Chondrocyte (in vitro differentiated cells): ENCODE results near the gene INPP4A. TPM values are rescaled to one million over a fixed set of nuclear protein-coding genes. Genes with fewer than 3 reads are reported as not detected.

Experiments
- DNase-seq: peaks from one replicate; pipeline ENCODE4 v3.0.0; 2021; ENCODE audit warnings: mixed read lengths, low spot score
- H3K27ac Mint-ChIP-seq: one replicate; pipeline ENCODE4 v1.8.0; 2021; ENCODE audit warnings: mild to moderate bottlenecking, moderate library complexity, mixed read lengths; ENCODE audit not compliant: unreplicated experiment
- H3K27me3 Mint-ChIP-seq: 2 replicates; pipeline ENCODE4 v1.8.0; 2021; ENCODE audit warnings: low read depth, mixed read lengths
- H3K36me3 Mint-ChIP-seq: 2 replicates; pipeline ENCODE4 v1.8.0; 2021; ENCODE audit warnings: low read depth, mixed read lengths
- H3K4me1 Mint-ChIP-seq: 2 replicates; pipeline ENCODE4 v1.8.0; 2021; ENCODE audit warnings: low read depth, mild to moderate bottlenecking, mixed read lengths
- H3K4me3 Mint-ChIP-seq: one replicate; pipeline ENCODE4 v1.8.0; 2021; ENCODE audit warnings: mild to moderate bottlenecking, moderate library complexity, mixed read lengths; ENCODE audit not compliant: unreplicated experiment
- H3K9me3 Mint-ChIP-seq: 2 replicates; pipeline ENCODE4 v1.8.0; 2021; ENCODE audit warnings: low read depth, mixed read lengths
- CTCF ChIP-seq: fragments of 200-600 bp; sonication (generic); IDR thresholded peaks from 2 replicates; pipeline ENCODE4 v1.5.0; 2021; ENCODE audit warnings: antibody characterized with exemption, mild to moderate bottlenecking, moderate library complexity
- total RNA-seq: library from RNA; stranded (reverse); gene quantifications from 3 replicates; pipeline ENCODE4 v1.2.1, GENCODE V29; 2021

The INPP4A gene
- total RNA-seq, 1 donor from 2014 or later: 26.1 TPM

DNA sequence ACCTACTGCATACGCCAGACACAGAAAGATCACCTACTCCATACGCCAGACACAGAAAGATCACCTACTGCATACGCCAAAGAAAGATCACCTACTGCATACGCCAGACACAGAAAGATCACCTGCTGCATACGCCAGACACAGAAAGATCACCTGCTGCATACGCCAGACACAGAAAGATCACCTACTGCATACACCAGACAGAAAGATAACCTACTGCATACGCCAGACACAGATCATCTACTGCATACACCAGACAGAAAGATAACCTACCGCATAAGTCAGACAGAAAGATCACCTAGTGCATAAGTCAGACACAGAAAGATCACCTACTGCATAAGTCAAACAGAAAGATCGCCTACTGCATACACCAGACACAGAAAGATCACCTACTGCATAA is 137.9 kb downstream of the INPP4A start:
- TF ChIP-seq CTCF: no peak
- Mint-ChIP-seq H3K36me3 (peaks cover 14% of the 10 kb centered on the region), H3K27me3 (no peaks in the 10 kb centered on the region)

GRCh38 chr2:98583276-98583675 is 138.6 kb downstream of the INPP4A start:
- peaks cover 12% of the 10 kb centered on the region for H3K36me3 Mint-ChIP-seq
- DNase-seq: no peak
- H3K27me3 Mint-ChIP-seq: no peaks in the 10 kb centered on the region
- no peak overlapping the region for H3K4me3 Mint-ChIP-seq
- no peak overlapping the region for H3K27ac Mint-ChIP-seq
- no peak for TF ChIP-seq CTCF
- H3K4me1 Mint-ChIP-seq: no peaks in the 10 kb centered on the region
- H3K9me3 Mint-ChIP-seq: no peaks in the 10 kb centered on the region

More for the DNA sequence above, 137.9 kb downstream of the INPP4A start:
- H3K4me3 Mint-ChIP-seq: no peak overlapping the region
- no peak overlapping the region for H3K27ac Mint-ChIP-seq
- no peak for DNase-seq
- H3K9me3 Mint-ChIP-seq: no peaks in the 10 kb centered on the region
- H3K4me1 Mint-ChIP-seq: no peaks in the 10 kb centered on the region

- H3K27ac Mint-ChIP-seq: no peak overlapping the region
- no peak for DNase-seq
- no peak for TF ChIP-seq CTCF
Measured at GRCh38 chr2:98583816-98584618, 139.4 kb downstream of the INPP4A start.

DNA sequence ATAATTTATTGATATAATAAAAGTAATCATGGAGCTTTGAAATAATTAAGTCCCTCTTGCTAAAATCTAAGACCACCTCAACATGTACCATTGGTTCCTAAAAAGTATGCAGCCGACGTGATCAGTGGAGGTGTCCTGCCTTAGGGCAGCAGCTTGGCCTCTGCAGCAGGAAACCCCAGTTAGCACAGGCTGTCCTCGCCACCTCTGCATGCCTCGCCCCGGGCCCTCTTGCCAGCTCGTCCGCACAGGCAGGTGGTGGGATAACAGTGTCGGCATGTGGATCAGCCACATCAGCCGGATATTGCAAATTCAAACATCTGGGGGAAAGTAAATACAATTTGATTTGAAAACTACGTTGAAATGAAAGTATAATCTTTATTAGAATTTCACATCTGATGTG is 140.7 kb downstream of the INPP4A start:
- TF ChIP-seq CTCF: no peak
- H3K27me3 Mint-ChIP-seq: no peaks in the 10 kb centered on the region
- peaks cover 12% of the 10 kb centered on the region for H3K36me3 Mint-ChIP-seq
- H3K27ac Mint-ChIP-seq: no peak overlapping the region
- no peaks in the 10 kb centered on the region for H3K9me3 Mint-ChIP-seq
- H3K4me3 Mint-ChIP-seq: no peak overlapping the region
- H3K4me1 Mint-ChIP-seq: no peaks in the 10 kb centered on the region
- no peak for DNase-seq

More at GRCh38 chr2:98583816-98584618, 139.4 kb downstream of the INPP4A start:
- Mint-ChIP-seq H3K36me3 (peaks cover 12% of the 10 kb centered on the region), H3K9me3 (no peaks in the 10 kb centered on the region), H3K4me3 (no peak overlapping the region), H3K4me1 (no peaks in the 10 kb centered on the region), H3K27me3 (no peaks in the 10 kb centered on the region)

DNA sequence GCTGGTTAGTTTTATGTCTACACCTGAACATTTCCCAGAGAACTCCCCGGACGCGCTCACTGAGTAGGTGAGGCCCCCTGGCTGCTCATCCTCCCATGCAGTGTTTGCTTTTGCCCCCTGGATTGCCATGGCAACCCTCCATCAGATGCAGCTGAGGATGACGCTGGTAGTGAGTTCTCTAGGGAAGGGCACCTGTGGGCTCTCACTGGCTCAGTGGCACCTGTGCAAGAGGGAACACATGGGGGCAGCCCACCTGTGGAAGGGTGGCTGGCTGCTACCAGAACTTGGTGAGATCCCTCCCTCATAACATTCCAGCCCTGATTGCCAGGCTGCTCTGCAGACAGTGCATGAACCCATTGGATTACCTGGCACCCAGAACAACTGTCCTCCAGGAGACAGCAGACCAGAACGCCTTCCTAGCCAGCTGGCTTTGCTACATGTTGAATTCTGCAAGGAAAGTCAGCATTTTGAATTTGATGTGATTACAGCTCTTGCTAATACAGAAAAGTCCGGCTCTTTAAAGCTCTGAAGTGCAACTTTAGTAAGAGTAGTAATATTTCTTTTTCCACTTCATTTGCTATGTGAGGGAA is 142.0 kb downstream of the INPP4A start:
- no peaks in the 10 kb centered on the region for H3K4me1 Mint-ChIP-seq
- no peaks in the 10 kb centered on the region for H3K9me3 Mint-ChIP-seq
- DNase-seq: no peak
- TF ChIP-seq CTCF: no peak
- H3K36me3 Mint-ChIP-seq: peaks cover 12% of the 10 kb centered on the region
- H3K27ac Mint-ChIP-seq: no peak overlapping the region
- H3K27me3 Mint-ChIP-seq: no peaks in the 10 kb centered on the region
- H3K4me3 Mint-ChIP-seq: no peak overlapping the region
